Ectodermal cell (in vitro differentiated cells): ENCODE data around the gene INTS2.

Experiments used
- H3K27ac ChIP-seq: 2 replicates; pipeline ENCODE4 v1.7.0; 2013; ENCODE audit warnings: mild to moderate bottlenecking, low read depth, low read length; ENCODE audit not compliant: insufficient read depth, poor library complexity, severe bottlenecking
- H3K27me3 ChIP-seq: 2 replicates; pipeline ENCODE4 v1.7.0; 2013; ENCODE audit warnings: mild to moderate bottlenecking, low read length; ENCODE audit not compliant: insufficient read depth, control insufficient read depth, poor library complexity, severe bottlenecking
- H3K36me3 ChIP-seq: one replicate; pipeline ENCODE4 v1.7.0; 2013; ENCODE audit warnings: low read length; ENCODE audit not compliant: control insufficient read depth, insufficient read depth
- H3K4me1 ChIP-seq: one replicate; pipeline ENCODE4 v1.7.0; 2013; ENCODE audit warnings: low read length; ENCODE audit not compliant: control insufficient read depth, insufficient read depth
- H3K4me3 ChIP-seq: 2 replicates; pipeline ENCODE4 v1.7.0; 2013; ENCODE audit warnings: low read depth, low read length, control low read depth; ENCODE audit not compliant: insufficient read depth
- H3K9me3 ChIP-seq: 2 replicates; pipeline ENCODE4 v1.7.0; 2013; ENCODE audit warnings: mild to moderate bottlenecking, low read length, moderate library complexity; ENCODE audit not compliant: control insufficient read depth
- WGBS, 2 experiments: methylation state at CpG; one replicate each; pipeline ENCODE4 v1.1.7; 2013; ENCODE audit warnings: missing lambda C conversion rate in 2 of 2; 5-methylcytosine and 5-hydroxymethylcytosine counted together

The INTS2 gene

DNA sequence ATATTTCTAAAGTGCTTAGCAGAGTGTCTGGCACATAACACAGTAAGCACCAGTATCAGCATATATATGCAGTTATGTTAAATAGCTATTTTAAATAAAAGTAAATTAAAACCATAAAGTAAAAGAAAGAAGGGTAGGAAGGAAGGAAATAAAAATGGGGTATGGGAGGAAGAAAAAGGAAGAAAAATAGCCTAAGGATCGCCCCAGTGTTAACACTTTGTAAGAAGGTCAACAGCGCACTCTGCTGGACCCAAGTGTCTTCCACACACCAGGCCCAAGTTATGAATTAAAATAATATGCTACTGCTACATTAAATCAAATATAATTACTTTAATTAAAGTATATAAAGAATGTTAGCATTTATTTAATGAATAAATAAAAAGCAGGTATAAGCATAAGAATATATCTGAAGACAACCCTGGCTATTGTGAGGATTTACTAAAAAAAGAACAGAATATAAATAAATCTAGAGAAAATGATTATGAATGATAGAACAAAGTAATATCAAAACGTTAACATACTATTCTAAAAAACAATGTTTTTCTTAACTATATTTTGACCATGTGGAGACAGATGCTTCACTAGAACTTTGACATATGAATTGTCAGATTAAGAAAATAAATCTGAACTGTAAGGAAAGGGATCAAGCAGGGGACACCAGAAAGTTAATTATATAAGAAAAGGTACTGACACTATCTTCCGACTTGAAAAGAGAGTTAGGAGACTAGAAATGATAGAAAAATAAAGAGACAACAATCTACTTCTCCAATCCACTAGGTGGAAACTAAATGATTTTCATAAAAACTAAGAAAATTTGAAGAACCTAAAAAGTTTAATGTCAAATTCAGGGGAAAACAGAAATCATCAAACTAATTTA, 90.4 kb downstream of the INTS2 start:
- H3K27me3 ChIP-seq = no peaks in the 10 kb centered on the region
- no peak overlapping the region for H3K4me3 ChIP-seq
- no peaks in the 10 kb centered on the region for H3K36me3 ChIP-seq
- WGBS, 2 experiments = 63 to 79% methylated on average over 1 to 2 of the region's 4 CpGs
- no peaks in the 10 kb centered on the region for H3K4me1 ChIP-seq
- no peaks in the 10 kb centered on the region for H3K9me3 ChIP-seq
- no peak overlapping the region for H3K27ac ChIP-seq

GRCh38 chr17:61836266-61837174, 91.3 kb downstream of the INTS2 start:
- Histone ChIP-seq H3K27ac (no peak overlapping the region), H3K4me3 (no peak overlapping the region), H3K36me3 (no peaks in the 10 kb centered on the region), H3K4me1 (no peaks in the 10 kb centered on the region), H3K27me3 (no peaks in the 10 kb centered on the region), H3K9me3 (no peaks in the 10 kb centered on the region)
- WGBS, 2 experiments = 96% methylated on average over 3 of the region's 3 CpGs; no CpG with 5 or more reads in 1 of the 2 experiments

DNA sequence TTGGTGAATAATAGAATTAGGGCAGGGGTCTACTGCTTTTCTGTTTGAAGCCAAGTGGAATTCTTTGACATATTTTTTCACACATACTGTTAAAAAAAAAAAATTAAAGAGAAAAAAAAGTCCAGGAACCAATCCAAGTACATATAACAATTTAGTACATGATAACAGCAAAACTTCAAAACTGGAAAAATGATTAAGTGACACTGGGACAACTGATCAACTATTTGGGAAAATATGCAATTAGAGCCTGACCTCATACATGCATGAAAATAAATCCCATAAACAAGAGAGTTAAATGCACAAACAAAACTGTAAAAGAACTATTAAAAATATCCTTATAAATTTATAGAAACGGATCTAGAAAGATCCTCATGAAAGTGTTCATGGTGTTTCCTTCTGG, 92.2 kb downstream of the INTS2 start:
- Histone ChIP-seq H3K36me3 (no peaks in the 10 kb centered on the region), H3K4me1 (no peaks in the 10 kb centered on the region)

DNA sequence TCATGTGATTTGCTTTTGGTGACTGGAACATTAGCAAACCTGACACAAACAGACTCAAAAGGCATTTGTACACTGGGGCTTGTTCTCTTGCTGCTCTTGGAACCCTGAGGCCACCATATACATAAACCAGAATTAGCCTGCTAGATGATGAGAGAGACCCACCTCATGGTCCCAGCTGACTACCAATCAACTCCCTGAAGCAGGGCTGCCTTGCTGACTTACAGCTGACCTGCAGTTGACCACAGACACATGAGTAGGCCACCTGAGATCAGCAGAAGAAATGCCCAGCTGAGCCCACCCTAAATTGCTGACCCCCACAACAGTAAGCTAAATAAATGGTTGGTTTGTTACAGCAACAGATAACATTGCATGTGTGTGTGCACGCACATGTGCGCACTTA, 93.2 kb downstream of the INTS2 start:
- H3K4me3 ChIP-seq = no peak overlapping the region
- WGBS, 2 experiments = 96 to 100% methylated on average over 2 of the region's 2 CpGs

More for the DNA sequence above, 92.2 kb downstream of the INTS2 start:
- 90% methylated on average over 1 of the region's 1 CpG; no CpG with 5 or more reads in 1 of the 2 experiments for WGBS, 2 experiments
- Histone ChIP-seq H3K9me3 (no peaks in the 10 kb centered on the region), H3K4me3 (no peak overlapping the region), H3K27me3 (no peaks in the 10 kb centered on the region), H3K27ac (no peak overlapping the region)

DNA sequence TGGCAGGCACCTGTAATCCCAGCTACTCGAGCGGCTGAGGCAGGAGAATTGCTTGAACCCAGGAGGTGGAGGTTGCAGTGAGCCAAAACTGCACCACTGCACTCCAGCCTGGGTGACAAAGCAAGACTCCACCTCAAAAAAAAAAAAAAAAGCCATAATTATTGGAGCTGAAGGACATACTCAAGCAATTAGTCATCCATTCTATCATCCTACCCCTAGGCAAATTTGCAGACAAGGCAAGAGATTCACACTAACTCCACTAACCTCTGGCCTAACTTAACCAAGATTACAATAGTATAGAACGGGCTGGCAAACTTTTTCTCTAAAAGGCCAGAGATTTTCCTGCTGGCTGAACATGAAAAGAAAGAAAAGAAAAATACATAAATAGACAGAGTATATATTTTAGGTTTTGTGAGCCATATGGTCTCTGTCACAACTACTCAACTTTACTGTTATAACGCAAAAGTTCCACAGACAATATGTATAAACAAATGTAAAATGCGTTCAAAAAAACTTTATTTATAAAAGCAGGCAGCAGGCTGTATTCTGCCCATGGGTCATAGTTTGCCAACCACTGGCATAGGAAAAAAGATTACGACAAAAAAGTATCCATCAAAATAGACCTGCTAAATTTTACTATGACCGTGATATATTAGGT, 94.1 kb downstream of the INTS2 start:
- Histone ChIP-seq H3K4me1 (no peaks in the 10 kb centered on the region), H3K4me3 (no peak overlapping the region), H3K9me3 (no peaks in the 10 kb centered on the region), H3K27ac (no peak overlapping the region), H3K36me3 (no peaks in the 10 kb centered on the region), H3K27me3 (no peaks in the 10 kb centered on the region)
- WGBS, 2 experiments = 89 to 93% methylated on average over 5 to 6 of the region's 7 CpGs

More for the DNA sequence above, 93.2 kb downstream of the INTS2 start:
- H3K4me1 ChIP-seq = no peaks in the 10 kb centered on the region
- no peaks in the 10 kb centered on the region for H3K36me3 ChIP-seq
- no peak overlapping the region for H3K27ac ChIP-seq
- H3K27me3 ChIP-seq = no peaks in the 10 kb centered on the region
- H3K9me3 ChIP-seq = no peaks in the 10 kb centered on the region

GRCh38 chr17:61832463-61832862, 95.3 kb downstream of the INTS2 start:
- Histone ChIP-seq H3K27ac (no peak overlapping the region), H3K4me1 (no peaks in the 10 kb centered on the region), H3K4me3 (no peak overlapping the region), H3K36me3 (peaks cover 2% of the 10 kb centered on the region), H3K27me3 (no peaks in the 10 kb centered on the region), H3K9me3 (no peaks in the 10 kb centered on the region)
- WGBS, 2 experiments = 94 to 100% methylated on average over 2 to 3 of the region's 3 CpGs

DNA sequence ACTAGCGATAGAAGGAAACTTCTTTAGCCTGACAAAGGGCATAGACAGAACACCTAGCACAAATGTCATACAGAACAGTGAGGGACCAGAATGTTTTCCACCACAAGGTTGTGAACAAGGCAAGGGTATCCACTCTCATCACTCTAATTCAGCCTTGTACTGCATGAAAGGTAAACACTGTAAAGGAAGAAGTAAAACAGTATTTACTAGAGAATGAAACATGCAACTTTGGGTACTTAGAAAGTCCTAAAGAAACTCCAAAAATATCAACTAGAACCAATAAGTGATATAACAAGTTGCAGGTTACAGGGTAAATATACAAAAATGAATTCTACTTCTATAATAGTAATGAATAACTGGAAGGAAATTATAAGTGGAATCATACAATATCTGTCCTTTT, 96.7 kb downstream of the INTS2 start:
- Histone ChIP-seq H3K9me3 (no peaks in the 10 kb centered on the region), H3K4me1 (no peaks in the 10 kb centered on the region), H3K27ac (no peak overlapping the region), H3K4me3 (no peak overlapping the region), H3K27me3 (no peaks in the 10 kb centered on the region), H3K36me3 (peaks cover 2% of the 10 kb centered on the region)
- 91 to 94% methylated on average over 1 of the region's 1 CpG for WGBS, 2 experiments

GRCh38 chr17:61828694-61829093, 99.1 kb downstream of the INTS2 start:
- Histone ChIP-seq H3K9me3 (no peaks in the 10 kb centered on the region), H3K27ac (no peak overlapping the region), H3K36me3 (peaks cover 2% of the 10 kb centered on the region), H3K27me3 (no peaks in the 10 kb centered on the region), H3K4me1 (no peaks in the 10 kb centered on the region), H3K4me3 (no peak overlapping the region)
- 96 to 100% methylated on average over 1 of the region's 1 CpG for WGBS, 2 experiments

DNA sequence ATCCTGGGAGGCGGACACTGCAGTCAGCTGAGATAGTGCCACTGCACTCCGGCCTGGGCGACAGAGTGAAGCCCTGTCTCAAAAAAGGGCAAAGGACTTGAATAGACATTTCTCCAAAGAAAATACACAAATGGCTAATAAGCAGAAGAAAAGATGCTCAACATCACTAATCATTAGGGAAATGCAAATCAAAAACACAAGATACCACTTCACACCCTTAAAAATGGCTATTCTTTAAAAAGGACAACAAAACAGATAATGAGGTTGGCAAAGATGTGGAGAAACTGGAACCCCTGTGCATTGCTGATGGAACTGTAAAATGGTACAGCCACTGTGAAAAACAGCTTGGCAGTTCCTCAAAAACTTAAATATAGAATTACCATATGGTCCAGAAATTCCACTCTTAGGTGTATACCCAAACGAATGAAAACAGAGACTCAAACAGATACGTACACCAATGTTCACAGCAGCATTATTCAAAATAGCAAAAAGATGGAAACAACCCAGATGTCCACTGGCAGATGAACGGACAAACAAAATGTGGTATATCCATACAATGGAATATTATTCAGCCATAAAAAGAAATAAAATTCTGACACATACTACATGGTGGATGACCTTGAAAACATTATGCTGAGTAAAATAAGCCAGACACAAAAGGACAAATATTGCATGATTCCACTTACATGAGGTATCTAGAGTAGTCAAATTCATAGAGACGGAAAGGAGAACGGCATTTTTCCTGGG, 100.0 kb downstream of the INTS2 start:
- H3K4me1 ChIP-seq = no peaks in the 10 kb centered on the region
- no peak overlapping the region for H3K4me3 ChIP-seq
- WGBS, 2 experiments = 91 to 96% methylated on average over 8 of the region's 8 CpGs
- no peak overlapping the region for H3K27ac ChIP-seq
- H3K36me3 ChIP-seq = peaks cover 2% of the 10 kb centered on the region
- H3K9me3 ChIP-seq = no peaks in the 10 kb centered on the region
- no peaks in the 10 kb centered on the region for H3K27me3 ChIP-seq
